ENCODE measurements around the gene MGAT5.
"Not testable (repeated sequence)": the region's sequence is repeated elsewhere in the genome, so short reads cannot be mapped to it uniquely, and the experiment has no call there.

- not testable (repeated sequence) for TF ChIP-seq CTCF, POLR2A (IDR thresholded peaks at IDR 0.05)
These were observed 223.1 kb downstream of the MGAT5 start for GRCh38 chr2:134476982-134477381.
